HG02943 (cell line): ENCODE measurements around the gene AREL1.

Experiments
- ATAC-seq: cut with Tn5 transposase; IDR thresholded peaks from one replicate; pipeline ENCODE4 v1.9.1; 2021; ENCODE audit warnings: mild to moderate bottlenecking, low read depth, moderate library complexity; ENCODE audit not compliant: unreplicated experiment

AREL1 gene

GRCh38 chr14:74638966-74639365 lies 73.9 kb downstream of the AREL1 start:
- ATAC-seq, result no peak

GRCh38 chr14:74638066-74638465 lies 74.8 kb downstream of the AREL1 start:
- no peak for ATAC-seq

- ATAC-seq, result no peak
Measured at GRCh38 chr14:74637178-74637550, 75.7 kb downstream of the AREL1 start.

- no peak for ATAC-seq
Measured at GRCh38 chr14:74636424-74637177, 76.3 kb downstream of the AREL1 start.

- no peak for ATAC-seq
Measured at GRCh38 chr14:74635847-74636246, 77.0 kb downstream of the AREL1 start.

- ATAC-seq, result no peak
Measured at GRCh38 chr14:74634964-74635363, 77.9 kb downstream of the AREL1 start.

- no peak for ATAC-seq
Measured at GRCh38 chr14:74634481-74634880, 78.4 kb downstream of the AREL1 start.

GRCh38 chr14:74630881-74631690 lies 81.8 kb downstream of the AREL1 start:
- ATAC-seq, result no peak

GRCh38 chr14:74628418-74628817 lies 84.5 kb downstream of the AREL1 start:
- ATAC-seq, result no peak

- no peak for ATAC-seq
Measured at GRCh38 chr14:74627076-74627475, 85.8 kb downstream of the AREL1 start.

- ATAC-seq, result no peak
Measured at GRCh38 chr14:74622257-74622656, 90.6 kb downstream of the AREL1 start.

- no peak for ATAC-seq
Measured at GRCh38 chr14:74621556-74621955, 91.3 kb downstream of the AREL1 start.

- ATAC-seq, result no peak
Measured at GRCh38 chr14:74620923-74621322, 92.0 kb downstream of the AREL1 start.

GRCh38 chr14:74620497-74620921 lies 92.4 kb downstream of the AREL1 start:
- ATAC-seq, result no peak

GRCh38 chr14:74619672-74620131 lies 93.2 kb downstream of the AREL1 start:
- ATAC-seq, result no peak

GRCh38 chr14:74618078-74618952 lies 94.6 kb downstream of the AREL1 start:
- ATAC-seq, result no peak

GRCh38 chr14:74616996-74617700 lies 95.7 kb downstream of the AREL1 start:
- ATAC-seq, result no peak

- ATAC-seq, result no peak
Measured at GRCh38 chr14:74616507-74616906, 96.4 kb downstream of the AREL1 start.

- no peak for ATAC-seq
Measured at GRCh38 chr14:74615735-74616134, 97.1 kb downstream of the AREL1 start.
